NCI-H526 (cell line): Measurements from ENCODE around the gene LGALS9C.
"Not testable (repeated sequence)": the region's sequence is repeated elsewhere in the genome, so short reads cannot be mapped to it uniquely, and the experiment has no call there.

Experiments used
- DNase-seq, 2 experiments: peaks; one replicate each; lab custom pipeline; 2025; lab: John Stamatoyannopoulos, UW

LGALS9C gene

DNA sequence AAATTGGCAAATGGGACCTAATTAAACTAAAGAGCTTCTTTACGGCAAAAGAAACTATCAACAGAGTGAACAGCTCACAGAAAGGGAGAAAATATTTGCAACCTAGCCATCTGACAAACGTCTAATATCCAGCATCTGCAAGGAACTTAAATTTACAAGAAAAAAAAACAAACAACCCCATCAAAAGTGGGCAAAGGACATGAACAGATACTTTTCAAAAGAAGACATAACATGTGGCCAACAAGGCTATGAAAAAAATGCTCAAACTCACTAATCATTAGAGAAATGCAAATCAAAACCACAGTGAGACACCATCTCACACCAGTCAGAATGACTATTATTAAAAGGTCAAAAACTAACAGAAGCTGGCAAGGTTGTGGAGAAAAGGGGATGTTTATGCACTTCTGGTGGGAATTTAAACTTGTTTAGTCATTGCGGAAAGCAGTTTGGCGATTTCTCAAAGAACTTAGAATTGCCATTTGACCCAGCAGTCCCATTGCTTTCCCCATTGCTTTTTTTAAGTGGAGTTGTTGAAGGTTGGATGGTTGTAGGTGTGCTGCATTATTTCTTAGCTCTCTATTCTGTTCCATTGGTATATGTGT lies 52.4 kb downstream of the LGALS9C start:
- DNase-seq: not testable (repeated sequence)

DNA sequence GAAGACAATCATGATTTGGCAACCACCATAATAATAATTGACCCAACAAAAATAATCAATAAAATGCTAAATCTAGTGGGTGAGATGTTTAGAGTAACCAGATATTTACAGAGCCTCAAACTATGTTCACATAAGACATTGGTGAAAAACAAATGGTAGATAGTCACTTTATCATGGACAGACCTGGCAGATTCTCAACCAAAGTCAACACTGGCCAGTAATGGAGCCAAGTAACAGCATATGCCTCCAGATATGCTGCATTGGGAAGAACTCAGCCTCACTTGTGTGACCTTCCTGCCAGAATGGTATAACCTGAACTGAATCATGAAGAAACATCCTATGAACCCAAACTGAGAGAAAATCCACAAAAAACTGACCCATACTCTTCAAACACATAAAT lies 53.8 kb downstream of the LGALS9C start:
- not testable (repeated sequence) for DNase-seq

DNA sequence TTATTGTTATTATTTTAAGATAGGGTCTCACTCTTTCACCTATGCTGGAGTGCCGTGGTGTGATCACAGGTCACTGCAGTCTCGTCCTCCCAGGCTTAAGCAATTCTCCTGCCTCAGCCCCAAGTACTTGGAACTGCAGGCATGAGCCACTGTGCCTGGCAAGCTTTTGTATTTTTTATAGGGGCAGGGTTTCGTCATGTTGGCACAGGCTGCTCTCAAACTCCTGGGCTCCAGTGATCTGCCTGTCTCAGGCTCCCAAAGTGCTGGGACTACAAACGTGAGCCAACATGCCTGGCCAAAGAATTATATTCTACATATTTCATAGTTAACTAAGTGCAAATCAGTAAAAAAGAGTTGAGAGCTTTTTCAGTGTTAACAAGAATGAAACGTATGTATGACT lies 65.6 kb downstream of the LGALS9C start:
- not testable (repeated sequence) for DNase-seq

DNA sequence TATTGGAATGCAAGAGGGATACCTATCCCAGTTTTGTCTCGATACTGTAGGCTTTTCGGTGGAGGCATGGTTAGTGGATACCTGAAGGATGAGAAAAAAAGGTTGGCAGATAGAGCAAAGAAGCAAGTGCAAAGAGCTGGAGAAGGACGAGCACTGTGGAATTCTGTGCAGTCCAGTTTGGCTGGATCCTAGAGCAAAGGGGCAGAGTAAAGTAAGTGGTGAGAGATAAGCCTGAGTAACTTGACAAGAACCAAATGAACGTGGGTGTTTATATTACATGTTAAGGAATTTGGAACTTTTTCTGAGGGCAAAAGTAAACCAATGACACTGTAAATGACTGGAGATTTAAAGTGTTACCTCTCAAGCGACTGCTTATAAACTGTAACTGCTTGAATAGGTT lies 66.3 kb downstream of the LGALS9C start:
- not testable (repeated sequence) for DNase-seq
